ENCODE data around the gene BABAM2. TPM values are rescaled to one million over a fixed set of nuclear protein-coding genes. Genes with fewer than 3 reads are reported as not detected.

BABAM2 gene
- total and polyA plus RNA-seq, 2 experiments from 2014 or later, result 28.8 to 43.6 TPM

- H3K9me2 ChIP-seq (replicated peaks; ENCODE audit: insufficient read depth), result no peaks in the 10 kb centered on the region
- H3K27me3 ChIP-seq, result no peaks in the 10 kb centered on the region
- DNase-seq (ENCODE audit: low spot score), result no peak
- no peak for TF ChIP-seq EZH2phosphoT487 (IDR thresholded peaks at IDR 0.05; ENCODE audit: low read depth, severe bottlenecking, unreplicated experiment)
- no peak for TF ChIP-seq EZH2 (IDR thresholded peaks at IDR 0.05; ENCODE audit: borderline replicate concordance)
- TF ChIP-seq, protein P1, sequence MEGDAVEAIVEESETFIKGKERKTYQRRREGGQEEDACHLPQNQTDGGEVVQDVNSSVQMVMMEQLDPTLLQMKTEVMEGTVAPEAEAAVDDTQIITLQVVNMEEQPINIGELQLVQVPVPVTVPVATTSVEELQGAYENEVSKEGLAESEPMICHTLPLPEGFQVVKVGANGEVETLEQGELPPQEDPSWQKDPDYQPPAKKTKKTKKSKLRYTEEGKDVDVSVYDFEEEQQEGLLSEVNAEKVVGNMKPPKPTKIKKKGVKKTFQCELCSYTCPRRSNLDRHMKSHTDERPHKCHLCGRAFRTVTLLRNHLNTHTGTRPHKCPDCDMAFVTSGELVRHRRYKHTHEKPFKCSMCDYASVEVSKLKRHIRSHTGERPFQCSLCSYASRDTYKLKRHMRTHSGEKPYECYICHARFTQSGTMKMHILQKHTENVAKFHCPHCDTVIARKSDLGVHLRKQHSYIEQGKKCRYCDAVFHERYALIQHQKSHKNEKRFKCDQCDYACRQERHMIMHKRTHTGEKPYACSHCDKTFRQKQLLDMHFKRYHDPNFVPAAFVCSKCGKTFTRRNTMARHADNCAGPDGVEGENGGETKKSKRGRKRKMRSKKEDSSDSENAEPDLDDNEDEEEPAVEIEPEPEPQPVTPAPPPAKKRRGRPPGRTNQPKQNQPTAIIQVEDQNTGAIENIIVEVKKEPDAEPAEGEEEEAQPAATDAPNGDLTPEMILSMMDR (IDR thresholded peaks at IDR 0.05; ENCODE audit: poor library complexity), result no peak
- H3K79me2 ChIP-seq, result no peaks in the 10 kb centered on the region
- H3K4me3 ChIP-seq, result no peak overlapping the region
- H3K36me3 ChIP-seq (replicated peaks; ENCODE audit: insufficient read depth, low read depth), result no peaks in the 10 kb centered on the region
- H3K9me3 ChIP-seq (ENCODE audit: low read depth), result no peaks in the 10 kb centered on the region
- H3K4me2 ChIP-seq, result no peak overlapping the region
- no peak overlapping the region for H3K27ac ChIP-seq
- no peak overlapping the region for H2AFZ ChIP-seq
- H3K4me1 ChIP-seq (ENCODE audit: insufficient read depth), result no peaks in the 10 kb centered on the region
- H4K20me1 ChIP-seq (ENCODE audit: insufficient read depth, poor library complexity, severe bottlenecking), result no peaks in the 10 kb centered on the region
- 97% methylated on average over 8 of the region's 8 CpGs for WGBS (ENCODE audit: low lambda C conversion rate, missing lambda C conversion rate)
Measured at GRCh38 chr2:28045676-28046351, 155.3 kb downstream of the BABAM2 start.

DNA sequence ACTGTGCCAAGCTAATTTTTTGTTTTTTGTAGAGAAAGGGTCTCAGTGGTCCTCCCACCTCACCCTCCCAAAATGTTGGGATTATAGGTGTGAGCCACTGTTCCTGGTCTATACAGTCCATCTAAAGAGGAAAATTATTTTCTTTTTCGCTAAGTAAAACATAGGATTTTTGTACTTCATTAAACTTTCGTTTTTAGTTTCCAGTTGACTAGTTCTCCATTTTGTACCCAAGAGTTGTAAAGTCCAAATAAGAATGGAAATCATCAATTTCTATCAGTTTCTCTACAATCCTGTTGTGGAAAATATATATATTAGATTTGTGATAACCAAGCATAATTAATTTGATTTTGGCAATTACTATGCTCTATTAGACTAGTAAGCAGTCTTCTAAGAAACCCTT, 156.4 kb downstream of the BABAM2 start:
- no peaks in the 10 kb centered on the region for H4K20me1 ChIP-seq (ENCODE audit: insufficient read depth, poor library complexity, severe bottlenecking)
- H3K4me1 ChIP-seq (ENCODE audit: insufficient read depth), result no peaks in the 10 kb centered on the region
- H3K4me2 ChIP-seq, result no peak overlapping the region
- H2AFZ ChIP-seq, result no peak overlapping the region
- no peaks in the 10 kb centered on the region for H3K36me3 ChIP-seq (replicated peaks; ENCODE audit: insufficient read depth, low read depth)
- H3K9me3 ChIP-seq (ENCODE audit: low read depth), result no peaks in the 10 kb centered on the region
- H3K27me3 ChIP-seq, result no peaks in the 10 kb centered on the region
- H3K4me3 ChIP-seq, result no peak overlapping the region
- TF ChIP-seq, protein P1 (IDR thresholded peaks at IDR 0.05; ENCODE audit: poor library complexity), result no peak
- TF ChIP-seq EZH2 (IDR thresholded peaks at IDR 0.05; ENCODE audit: borderline replicate concordance) (no peak), EZH2phosphoT487 (IDR thresholded peaks at IDR 0.05; ENCODE audit: low read depth, severe bottlenecking, unreplicated experiment) (no peak)
- no peaks in the 10 kb centered on the region for H3K79me2 ChIP-seq
- H3K27ac ChIP-seq, result no peak overlapping the region
- DNase-seq (ENCODE audit: low spot score), result no peak
- 100% methylated on average over 2 of the region's 2 CpGs for WGBS (ENCODE audit: low lambda C conversion rate, missing lambda C conversion rate)
- no peaks in the 10 kb centered on the region for H3K9me2 ChIP-seq (replicated peaks; ENCODE audit: insufficient read depth)

GRCh38 chr2:28047681-28048080, 157.2 kb downstream of the BABAM2 start:
- H3K9me2 ChIP-seq (replicated peaks; ENCODE audit: insufficient read depth), result no peaks in the 10 kb centered on the region
- no peaks in the 10 kb centered on the region for H3K36me3 ChIP-seq (replicated peaks; ENCODE audit: insufficient read depth, low read depth)
- no peak for DNase-seq (ENCODE audit: low spot score)
- no peak overlapping the region for H3K27ac ChIP-seq
- no peak overlapping the region for H3K4me3 ChIP-seq
- H2AFZ ChIP-seq, result no peak overlapping the region
- TF ChIP-seq EZH2phosphoT487 (IDR thresholded peaks at IDR 0.05; ENCODE audit: low read depth, severe bottlenecking, unreplicated experiment) (no peak), EZH2 (IDR thresholded peaks at IDR 0.05; ENCODE audit: borderline replicate concordance) (no peak)
- TF ChIP-seq, protein P1 (IDR thresholded peaks at IDR 0.05; ENCODE audit: poor library complexity), result no peak
- H3K27me3 ChIP-seq, result no peaks in the 10 kb centered on the region
- no peaks in the 10 kb centered on the region for H4K20me1 ChIP-seq (ENCODE audit: insufficient read depth, poor library complexity, severe bottlenecking)
- no peaks in the 10 kb centered on the region for H3K9me3 ChIP-seq (ENCODE audit: low read depth)
- H3K4me1 ChIP-seq (ENCODE audit: insufficient read depth), result peaks cover under 1% of the 10 kb centered on the region
- no peaks in the 10 kb centered on the region for H3K79me2 ChIP-seq
- H3K4me2 ChIP-seq, result no peak overlapping the region

Data from hepatocyte (in vitro differentiated cells).